NAMALWA (cell line): ENCODE results near the gene S100A8.
"Not testable (repeated sequence)": the region's sequence is repeated elsewhere in the genome, so short reads cannot be mapped to it uniquely, and the experiment has no call there.

ENCODE experiments used
- DNase-seq: peaks from one replicate; pipeline ENCODE4 v3.0.0-alpha.2; 2015; ENCODE audit warnings: low spot score

S100A8 gene

GRCh38 chr1:153360592-153361479 lies 30.0 kb downstream of the S100A8 start:
- DNase-seq, result no peak

GRCh38 chr1:153360190-153360589 lies 30.7 kb downstream of the S100A8 start:
- DNase-seq, result no peak

DNA sequence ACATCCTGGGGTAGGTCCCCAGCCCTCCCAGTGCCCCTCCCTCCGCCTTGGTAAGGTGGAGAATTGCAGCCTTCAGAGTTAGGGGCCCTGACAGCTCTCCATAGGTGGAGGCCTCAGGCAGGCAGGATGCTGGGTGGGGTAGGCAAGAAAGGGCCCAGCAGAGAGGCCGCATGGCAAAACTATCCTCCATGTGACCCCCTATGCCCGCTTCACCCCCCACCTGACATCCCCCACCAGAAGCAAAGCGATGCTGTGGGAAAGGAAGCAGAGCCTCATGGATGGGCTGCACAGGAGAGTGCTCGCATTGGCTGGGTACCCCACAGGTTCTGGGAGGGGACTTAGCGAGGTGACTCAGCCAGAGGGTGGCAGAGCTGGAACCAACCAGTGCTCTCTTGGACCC lies 31.6 kb downstream of the S100A8 start:
- DNase-seq, result no peak

GRCh38 chr1:153358691-153358975 lies 32.2 kb downstream of the S100A8 start:
- no peak for DNase-seq

GRCh38 chr1:153357853-153358690 lies 32.8 kb downstream of the S100A8 start, which contains the start of gene S100A9:
Gene S100A9, plus strand, starts transcription at chr1:153357854. Its CDS starts 430 bp downstream, at chr1:153358284.
- no peak for DNase-seq

GRCh38 chr1:153357076-153357852 lies 33.6 kb downstream of the S100A8 start:
- DNase-seq, result no peak

DNA sequence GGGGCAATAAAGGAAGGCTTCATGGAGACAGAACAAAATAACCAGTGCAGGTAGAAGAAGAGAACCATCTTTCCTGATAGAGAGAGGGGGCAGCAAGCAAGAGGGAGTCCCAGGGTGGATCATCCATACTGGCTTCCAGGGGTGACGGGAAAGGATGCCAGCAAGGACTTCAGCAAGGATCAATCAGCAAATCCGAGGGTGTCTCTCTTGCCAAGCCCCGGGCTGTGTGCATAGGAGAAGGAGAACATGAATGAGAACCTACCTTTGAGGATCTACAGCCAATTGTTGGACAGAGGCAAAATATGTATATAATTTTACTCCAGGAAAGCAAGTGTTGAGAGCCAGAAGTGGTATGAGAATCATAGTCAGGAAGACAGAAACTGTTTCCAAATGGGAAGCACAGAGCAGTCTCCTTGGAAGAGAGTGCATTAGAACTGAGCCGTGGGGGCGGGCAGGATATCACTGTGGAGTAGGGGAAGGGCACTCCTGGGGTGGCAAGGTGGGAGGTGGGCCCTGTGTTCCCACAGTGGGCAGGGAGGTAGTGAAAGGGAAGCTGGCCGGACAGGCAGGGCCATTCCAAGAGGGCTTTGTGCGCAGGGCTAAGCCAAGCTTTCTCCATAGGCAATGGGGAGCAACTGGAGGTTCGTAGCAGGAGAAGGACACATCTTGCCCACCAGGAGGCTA lies 34.3 kb downstream of the S100A8 start:
- DNase-seq, result no peak

DNA sequence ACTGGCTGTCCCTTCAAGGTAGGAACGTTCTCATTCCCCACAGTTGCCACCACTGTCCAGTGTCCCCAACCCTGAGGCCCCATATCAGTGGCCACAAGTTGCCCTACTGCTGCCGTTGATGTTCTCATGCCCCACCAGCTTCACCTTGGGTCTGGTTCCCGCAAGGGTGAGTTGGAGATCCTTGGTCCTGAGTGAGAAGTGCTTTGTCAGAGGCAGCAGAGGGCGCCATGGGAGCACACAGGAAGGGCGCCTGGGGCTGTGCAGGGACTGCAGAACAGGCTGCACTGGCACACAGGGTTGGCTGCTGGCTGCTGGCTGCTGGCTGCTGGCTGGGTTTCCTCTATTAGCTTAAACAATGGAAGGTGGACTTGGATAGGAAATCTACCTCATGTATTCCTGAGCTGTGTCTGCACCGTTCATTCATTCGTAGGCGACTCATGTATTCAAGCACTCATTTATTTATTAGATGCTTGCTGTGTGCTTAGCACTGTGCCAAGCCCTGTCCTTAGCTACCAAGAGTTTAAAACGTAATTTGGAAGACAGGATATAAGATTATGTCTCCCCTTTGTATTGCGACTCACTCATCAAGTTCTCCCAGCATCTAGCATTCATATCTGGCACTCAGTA lies 35.3 kb downstream of the S100A8 start:
- peak; percentile 80 for DNase-seq

DNA sequence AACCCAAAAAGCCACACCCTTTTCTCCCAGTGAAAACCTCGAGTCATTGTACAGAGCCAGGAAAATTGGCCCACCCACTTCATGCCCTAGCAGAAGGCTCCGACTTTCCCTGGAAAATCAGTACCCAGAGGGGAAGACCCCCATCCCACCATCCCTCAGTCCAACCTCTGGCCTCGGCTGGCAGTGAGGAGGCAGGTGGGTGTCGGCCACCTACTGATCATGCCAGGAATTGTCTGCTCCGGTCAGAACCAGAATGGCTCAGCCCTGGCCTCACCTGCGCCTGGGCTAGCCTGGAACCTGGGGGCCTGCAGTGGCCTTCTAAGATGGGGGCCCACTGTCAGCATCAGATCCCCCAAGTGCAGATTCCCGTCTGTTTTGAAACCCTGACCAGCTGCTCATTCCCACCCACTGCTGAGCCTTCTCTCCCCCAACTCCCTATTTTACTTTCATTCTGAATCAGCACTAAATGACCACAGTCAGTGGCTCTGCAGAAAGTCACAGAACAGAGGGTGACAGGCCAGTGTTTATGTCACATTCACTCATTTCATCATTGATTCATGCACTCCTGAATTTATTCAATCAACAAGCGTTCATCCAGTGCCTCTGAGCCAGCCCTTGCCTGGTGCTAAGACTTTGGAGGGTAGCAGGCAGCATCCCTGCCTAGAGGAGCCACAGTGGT lies 36.2 kb downstream of the S100A8 start:
- DNase-seq, result no peak

DNA sequence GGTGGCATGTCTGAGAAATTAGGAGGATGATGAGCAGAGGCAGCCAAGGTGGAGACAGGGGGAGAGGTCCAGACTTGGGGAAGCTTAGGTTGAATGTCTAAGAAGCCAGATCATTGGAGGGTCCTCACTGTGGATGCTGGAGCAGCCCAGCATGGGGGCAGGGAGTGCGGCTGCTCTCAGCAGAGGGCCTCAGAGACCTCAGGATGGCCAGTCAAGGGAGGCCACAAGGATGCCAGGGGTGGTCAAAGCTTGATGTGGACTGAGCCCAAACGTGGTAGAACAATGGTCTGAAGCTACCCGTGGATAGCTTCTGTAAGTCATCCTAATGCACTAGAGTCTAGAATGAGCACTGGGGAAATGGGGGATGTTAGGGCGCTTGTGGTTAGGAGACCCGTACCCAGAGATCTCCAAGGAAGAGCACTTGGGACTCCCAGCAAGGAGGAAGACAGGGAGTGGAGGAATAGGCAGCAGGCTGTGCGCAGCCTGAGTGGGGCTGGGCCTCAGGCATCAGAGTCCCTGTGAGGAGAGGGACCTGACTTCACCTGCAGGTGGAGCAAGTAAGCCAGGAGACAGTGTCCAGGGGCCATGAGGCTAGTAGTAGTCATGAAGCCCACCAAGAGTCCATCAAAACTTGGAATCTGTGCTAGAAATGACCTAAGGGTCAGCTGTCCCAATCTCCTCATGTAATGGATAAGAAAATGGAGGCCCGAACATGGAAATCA lies 37.5 kb downstream of the S100A8 start:
- peak; percentile 48 for DNase-seq

GRCh38 chr1:153352523-153352922 lies 38.4 kb downstream of the S100A8 start:
- DNase-seq, result peak; percentile 83

GRCh38 chr1:153350321-153350957 lies 40.4 kb downstream of the S100A8 start:
- no peak for DNase-seq

- no peak for DNase-seq
Observed at GRCh38 chr1:153349363-153350320, 41.2 kb downstream of the S100A8 start.

- DNase-seq, result no peak
Observed at GRCh38 chr1:153348511-153349362, 42.1 kb downstream of the S100A8 start, which contains the start of gene PGLYRP4. Gene PGLYRP4, minus strand, starts transcription at chr1:153348841. Its CDS starts 909 bp downstream, at chr1:153347932.

- DNase-seq, result no peak
Observed at GRCh38 chr1:153347856-153348255, 43.0 kb downstream of the S100A8 start.

GRCh38 chr1:153347049-153347448 lies 43.8 kb downstream of the S100A8 start:
- DNase-seq, result not testable (repeated sequence)

GRCh38 chr1:153346077-153346723 lies 44.7 kb downstream of the S100A8 start:
- DNase-seq, result no peak
